Body of pancreas (tissue), 4 donors: Measurements from ENCODE around the gene TADA2B. TPM values are rescaled to one million over a fixed set of nuclear protein-coding genes. Genes with fewer than 3 reads are reported as not detected.

ENCODE experiments used
- ATAC-seq: fragments of 150-250 bp; one replicate; pipeline ENCODE4 v1.9.1; 2016
- DNase-seq, 4 donors: peaks; one replicate each; pipeline ENCODE4 v3.0.0-alpha.2; 2019
- H3K27ac ChIP-seq, 4 donors: fragments of 200-600 bp; sonication (generic); 1 replicate in 3 of 4; 2 replicates in 1 of 4; pipeline versions ENCODE4 v1.5.1 to v1.6.1; 2016 to 2019; ENCODE audit warnings: mild to moderate bottlenecking in 1 of 4, mixed read lengths in 1 of 4, moderate library complexity in 1 of 4
- H3K27me3 ChIP-seq, 2 donors: fragments of 200-600 bp; sonication (generic); one replicate each; pipeline ENCODE4 v1.6.0; 2016; ENCODE audit warnings: mild to moderate bottlenecking in 1 of 2
- H3K36me3 ChIP-seq, 2 donors: fragments of 200-600 bp; sonication (generic); replicated peaks in 1 of 2; 2 replicates each; pipeline ENCODE4 v1.5.1; 2016; ENCODE audit warnings: low read depth in 2 of 2; ENCODE audit not compliant: insufficient read depth in 1 of 2
- H3K4me1 ChIP-seq: fragments of 200-600 bp; sonication (generic); one replicate; pipeline ENCODE4 v1.6.0; 2016
- H3K4me3 ChIP-seq, 2 donors: fragments of 200-600 bp; sonication (generic); 1 replicate in 1 of 2; 2 replicates in 1 of 2; pipeline ENCODE4 v1.5.1; 2016 to 2019
- H3K9me3 ChIP-seq, 3 donors: fragments of 200-600 bp; sonication (generic); 1 replicate in 2 of 3; 2 replicates in 1 of 3; pipeline ENCODE4 v1.5.1; 2016
- CTCF ChIP-seq, 7 experiments: fragments of 450-650 bp in 4 of 7; fragments of 200-600 bp in 3 of 7; sonication (generic) in 3 of 7; IDR thresholded peaks; one replicate each; pipeline ENCODE4 v1.5.1; 2016 to 2019; ENCODE audit warnings: antibody characterized with exemption in 7 of 7
- POLR2A ChIP-seq, 3 donors: fragments of 450-650 bp; IDR thresholded peaks; one replicate each; pipeline ENCODE4 v1.6.1; 2016; ENCODE audit warnings: antibody characterized with exemption in 3 of 3, mild to moderate bottlenecking in 2 of 3
- WGBS, 2 donors: methylation state at CpG; one replicate each; pipeline ENCODE4 v1.1.5; 2017; 5-methylcytosine and 5-hydroxymethylcytosine counted together
- intact Hi-C: fragments of 100-400 bp; cut with DNase I; formaldehyde crosslinking; loops from one replicate; pipeline ENCODE4 v1.15.1; 2023
- total RNA-seq, 2 donors: library from RNA; depleted of rRNA; stranded (reverse); fragments of >200 nt; gene quantifications; one replicate each; pipeline ENCODE4 v1.1.0, GENCODE V29; 2016

TADA2B gene
- total RNA-seq, 2 donors from 2014 or later = 18.1 to 20.0 TPM

- ATAC-seq (no peak), DNase-seq (no peak)
- WGBS, 2 donors = 88 to 89% methylated on average over 6 of the region's 6 CpGs
- no peaks in the 10 kb centered on the region for H3K4me1 ChIP-seq
- no peak overlapping the region for H3K4me3 ChIP-seq
- no peaks in the 10 kb centered on the region for H3K27me3 ChIP-seq
- no peaks in the 10 kb centered on the region for H3K9me3 ChIP-seq
- H3K27ac ChIP-seq = no peak overlapping the region
- intact Hi-C loops = no loop called here
- TF ChIP-seq POLR2A (IDR thresholded peaks at IDR 0.05) = no peak
- TF ChIP-seq CTCF (IDR thresholded peaks at IDR 0.05) = no peak
- H3K36me3 ChIP-seq = peaks cover 0 to 5% of the 10 kb centered on the region in 2 donors
These were observed 25.6 kb upstream of the TADA2B start for GRCh38 chr4:7017446-7018048.

- intact Hi-C loops = no loop called here
- Histone ChIP-seq H3K27ac (no peak overlapping the region), H3K4me3 (no peak overlapping the region), H3K9me3 (no peaks in the 10 kb centered on the region), H3K36me3 (peaks cover 0 to 5% of the 10 kb centered on the region in 2 donors), H3K4me1 (no peaks in the 10 kb centered on the region), H3K27me3 (no peaks in the 10 kb centered on the region)
- no peak for DNase-seq
- no peak for ATAC-seq
- TF ChIP-seq CTCF (IDR thresholded peaks at IDR 0.05) = no peak
- no peak for TF ChIP-seq POLR2A (IDR thresholded peaks at IDR 0.05)
- WGBS, 2 donors = 91 to 97% methylated on average over 5 to 9 of the region's 9 CpGs
These were observed 24.9 kb upstream of the TADA2B start for GRCh38 chr4:7018281-7018680.

- ATAC-seq (no peak), DNase-seq (no peak)
- peaks cover 0 to 7% of the 10 kb centered on the region in 2 donors for H3K36me3 ChIP-seq
- no peaks in the 10 kb centered on the region for H3K27me3 ChIP-seq
- H3K9me3 ChIP-seq = no peaks in the 10 kb centered on the region
- H3K4me3 ChIP-seq = no peak overlapping the region
- no peaks in the 10 kb centered on the region for H3K4me1 ChIP-seq
- WGBS, 2 donors = 73 to 85% methylated on average over 6 to 10 of the region's 10 CpGs
- intact Hi-C loops = no loop called here
- no peak for TF ChIP-seq CTCF (IDR thresholded peaks at IDR 0.05)
- no peak for TF ChIP-seq POLR2A (IDR thresholded peaks at IDR 0.05)
- no peak overlapping the region for H3K27ac ChIP-seq
These were observed 23.8 kb upstream of the TADA2B start for GRCh38 chr4:7019367-7019766.

GRCh38 chr4:7020290-7020689 lies 22.9 kb upstream of the TADA2B start:
- Histone ChIP-seq H3K9me3 (no peaks in the 10 kb centered on the region), H3K4me1 (no peaks in the 10 kb centered on the region), H3K27me3 (no peaks in the 10 kb centered on the region), H3K36me3 (peaks cover 0 to 3% of the 10 kb centered on the region in 2 donors), H3K27ac (no peak overlapping the region), H3K4me3 (no peak overlapping the region)
- intact Hi-C loops = no loop called here
- ATAC-seq (no peak), DNase-seq (no peak)
- 94% methylated on average over 2 of the region's 2 CpGs; no CpG with 5 or more reads in 1 of the 2 donors for WGBS, 2 donors
- TF ChIP-seq POLR2A (IDR thresholded peaks at IDR 0.05) = no peak
- TF ChIP-seq CTCF (IDR thresholded peaks at IDR 0.05) = no peak

- H3K9me3 ChIP-seq = no peaks in the 10 kb centered on the region
- H3K36me3 ChIP-seq = peaks cover 0 to 3% of the 10 kb centered on the region in 2 donors
- DNase-seq (no peak), ATAC-seq (no peak)
- TF ChIP-seq CTCF (IDR thresholded peaks at IDR 0.05) (no peak), POLR2A (IDR thresholded peaks at IDR 0.05) (no peak)
- intact Hi-C loops = no loop called here
- H3K4me3 ChIP-seq = no peak overlapping the region
- H3K4me1 ChIP-seq = no peaks in the 10 kb centered on the region
- WGBS, 2 donors = 94 to 95% methylated on average over 11 of the region's 11 CpGs
- H3K27me3 ChIP-seq = no peaks in the 10 kb centered on the region
- no peak overlapping the region for H3K27ac ChIP-seq
These were observed 22.3 kb upstream of the TADA2B start for GRCh38 chr4:7020856-7021255.
